Measurements from ENCODE around the gene ADGRL2. TPM values are rescaled to one million over a fixed set of nuclear protein-coding genes. Genes with fewer than 3 reads are reported as not detected.
A peak's percentile ranks its signal among the peaks of the same experiment; 100 is the strongest.

ADGRL2 gene
- total RNA-seq, 1 donor from 2014 or later, result 48.9 TPM

DNA sequence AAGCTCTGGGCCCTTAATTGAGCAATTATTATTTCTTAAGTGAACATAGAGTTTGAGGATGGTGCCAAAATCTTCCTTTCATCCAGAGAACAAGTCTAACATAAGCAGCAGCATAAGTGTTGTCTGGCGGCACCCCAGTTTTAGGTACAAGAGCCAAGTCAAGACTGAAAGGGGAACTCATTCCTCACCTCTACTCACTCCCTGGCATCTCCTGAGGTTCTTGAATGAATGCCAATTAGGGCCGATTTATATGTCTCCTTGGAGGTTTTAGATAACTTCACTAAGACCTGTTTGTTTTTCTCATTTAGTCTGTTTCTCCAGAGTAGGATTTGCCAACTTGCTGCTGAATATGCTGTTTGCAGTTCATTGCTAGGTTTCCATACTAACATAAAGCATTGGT, 42.6 kb upstream of the ADGRL2 start:
- intact Hi-C loops (cut with DNase I), result loop anchor here (10.0 kb wide), 1 partner anchor 453 kb away; no protein-coding TSS in a partner anchor

DNA sequence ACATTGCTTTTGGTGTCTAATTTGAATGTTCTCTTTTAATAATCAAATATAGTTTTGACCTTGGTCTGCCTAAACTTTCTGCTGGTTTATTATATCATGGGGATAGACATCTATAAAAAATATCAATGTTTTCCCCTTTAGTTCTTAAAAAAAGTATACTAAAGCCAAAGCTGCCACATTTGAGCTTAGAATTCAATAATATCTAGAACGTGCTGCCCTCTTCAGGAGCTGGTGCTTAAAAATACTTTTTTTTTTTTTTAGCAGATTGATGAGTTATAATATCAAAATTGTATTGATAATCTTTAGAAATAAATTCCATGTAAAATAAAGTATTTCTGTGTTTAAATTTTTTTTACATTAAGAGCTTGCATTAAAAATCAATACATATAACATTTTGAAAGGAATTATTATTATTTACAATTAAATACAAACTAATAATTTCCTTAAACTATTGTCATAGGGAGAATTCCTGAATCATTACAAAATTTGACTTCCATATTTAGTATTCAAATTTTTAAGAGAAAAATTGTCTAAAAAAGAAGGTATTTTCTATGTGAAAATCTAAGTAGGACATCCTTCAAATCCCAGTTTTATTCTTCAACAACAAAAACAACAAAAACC, 40.1 kb upstream of the ADGRL2 start:
- H3K4me3 ChIP-seq, result no peak overlapping the region
- TF ChIP-seq, protein P1, sequence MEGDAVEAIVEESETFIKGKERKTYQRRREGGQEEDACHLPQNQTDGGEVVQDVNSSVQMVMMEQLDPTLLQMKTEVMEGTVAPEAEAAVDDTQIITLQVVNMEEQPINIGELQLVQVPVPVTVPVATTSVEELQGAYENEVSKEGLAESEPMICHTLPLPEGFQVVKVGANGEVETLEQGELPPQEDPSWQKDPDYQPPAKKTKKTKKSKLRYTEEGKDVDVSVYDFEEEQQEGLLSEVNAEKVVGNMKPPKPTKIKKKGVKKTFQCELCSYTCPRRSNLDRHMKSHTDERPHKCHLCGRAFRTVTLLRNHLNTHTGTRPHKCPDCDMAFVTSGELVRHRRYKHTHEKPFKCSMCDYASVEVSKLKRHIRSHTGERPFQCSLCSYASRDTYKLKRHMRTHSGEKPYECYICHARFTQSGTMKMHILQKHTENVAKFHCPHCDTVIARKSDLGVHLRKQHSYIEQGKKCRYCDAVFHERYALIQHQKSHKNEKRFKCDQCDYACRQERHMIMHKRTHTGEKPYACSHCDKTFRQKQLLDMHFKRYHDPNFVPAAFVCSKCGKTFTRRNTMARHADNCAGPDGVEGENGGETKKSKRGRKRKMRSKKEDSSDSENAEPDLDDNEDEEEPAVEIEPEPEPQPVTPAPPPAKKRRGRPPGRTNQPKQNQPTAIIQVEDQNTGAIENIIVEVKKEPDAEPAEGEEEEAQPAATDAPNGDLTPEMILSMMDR (IDR thresholded peaks at IDR 0.05), result peak in 2 of 3 experiments; percentile 14 to 44
- no peaks in the 10 kb centered on the region for H3K27me3 ChIP-seq
- H3K27ac ChIP-seq, result no peak overlapping the region
- DNase-seq (ENCODE audit: low spot score in 2 of 2), result no peak
- no peaks in the 10 kb centered on the region for H3K9me3 ChIP-seq
- intact Hi-C loops (cut with DNase I), result no loop called here
- no peaks in the 10 kb centered on the region for H3K36me3 ChIP-seq
- H3K4me1 ChIP-seq, result peaks cover 0 to 3% of the 10 kb centered on the region in 2 donors

More for the DNA sequence above, 42.6 kb upstream of the ADGRL2 start:
- Histone ChIP-seq H3K36me3 (no peaks in the 10 kb centered on the region), H3K4me3 (no peak overlapping the region), H3K27ac (no peak overlapping the region), H3K4me1 (peaks cover 0 to 3% of the 10 kb centered on the region in 2 donors), H3K27me3 (no peaks in the 10 kb centered on the region), H3K9me3 (no peaks in the 10 kb centered on the region)
- no peak for DNase-seq (ENCODE audit: low spot score in 2 of 2)
- TF ChIP-seq, protein P1 (IDR thresholded peaks at IDR 0.05), result no peak

DNA sequence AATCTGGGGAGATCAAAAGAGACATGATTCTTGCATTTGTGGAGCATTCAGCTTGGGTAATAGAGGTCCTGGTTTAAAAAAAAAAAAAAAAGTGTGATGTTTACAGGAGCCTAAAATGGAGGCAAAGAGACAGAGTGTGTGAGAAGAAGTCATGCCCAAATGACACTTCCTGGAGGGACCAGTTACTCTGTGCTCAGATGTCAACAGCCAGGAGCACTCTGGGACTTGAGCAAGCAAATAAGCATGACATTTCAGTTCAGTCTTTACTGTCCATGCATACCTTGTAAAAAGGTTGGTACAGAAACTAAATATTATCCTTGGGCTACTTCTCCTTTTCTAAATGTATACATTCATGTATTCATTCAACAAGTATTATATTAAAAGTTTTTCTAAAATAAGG, 25.2 kb upstream of the ADGRL2 start:
- H3K27ac ChIP-seq, result no peak overlapping the region
- H3K9me3 ChIP-seq, result no peaks in the 10 kb centered on the region
- intact Hi-C loops (cut with DNase I), result no loop called here
- DNase-seq (ENCODE audit: low spot score in 2 of 2), result no peak
- H3K27me3 ChIP-seq, result no peaks in the 10 kb centered on the region
- H3K4me1 ChIP-seq, result no peaks in the 10 kb centered on the region
- TF ChIP-seq, protein P1 (IDR thresholded peaks at IDR 0.05), result no peak
- H3K36me3 ChIP-seq, result no peaks in the 10 kb centered on the region
- H3K4me3 ChIP-seq, result no peak overlapping the region

DNA sequence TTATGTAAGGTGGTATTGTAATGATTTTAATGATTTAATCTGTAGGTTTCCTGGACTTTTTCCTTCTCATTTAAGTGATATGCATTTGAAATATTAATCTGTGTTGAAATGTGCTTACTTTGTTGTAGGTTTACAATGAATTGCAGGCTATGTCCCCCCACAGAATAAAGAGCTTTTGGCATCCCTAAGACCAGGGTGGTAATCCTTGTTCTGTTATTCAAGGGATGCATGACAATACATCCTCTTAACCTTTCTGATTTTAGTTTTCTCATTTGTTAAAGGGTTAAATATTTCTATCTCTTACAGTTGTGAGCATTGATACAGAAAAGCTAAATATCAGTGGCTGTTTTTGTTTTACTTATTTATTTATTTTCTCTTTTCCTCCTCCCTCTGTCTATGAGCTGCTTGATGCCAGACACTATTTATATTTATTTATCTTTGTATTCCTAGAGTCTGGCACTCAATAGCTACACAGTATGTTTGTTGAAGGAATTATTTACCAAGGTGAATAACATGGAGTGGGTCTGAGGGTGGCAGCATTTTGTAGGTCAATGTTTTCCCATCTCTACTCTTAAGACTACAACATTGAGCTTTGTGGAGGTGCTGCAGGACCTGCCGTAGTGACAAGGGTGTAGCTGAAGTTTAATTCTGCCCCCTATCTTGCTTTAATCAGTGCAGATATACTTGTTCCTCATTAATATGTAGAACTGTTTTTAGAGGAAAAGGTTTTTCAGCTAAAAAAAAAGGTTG, 19.9 kb upstream of the ADGRL2 start:
- Histone ChIP-seq H3K4me1 (no peaks in the 10 kb centered on the region), H3K27ac (no peak overlapping the region), H3K9me3 (no peaks in the 10 kb centered on the region), H3K4me3 (no peak overlapping the region), H3K36me3 (no peaks in the 10 kb centered on the region), H3K27me3 (no peaks in the 10 kb centered on the region)
- intact Hi-C loops (cut with DNase I), result no loop called here
- no peak for DNase-seq (ENCODE audit: low spot score in 2 of 2)
- TF ChIP-seq, protein P1 (IDR thresholded peaks at IDR 0.05), result no peak

DNA sequence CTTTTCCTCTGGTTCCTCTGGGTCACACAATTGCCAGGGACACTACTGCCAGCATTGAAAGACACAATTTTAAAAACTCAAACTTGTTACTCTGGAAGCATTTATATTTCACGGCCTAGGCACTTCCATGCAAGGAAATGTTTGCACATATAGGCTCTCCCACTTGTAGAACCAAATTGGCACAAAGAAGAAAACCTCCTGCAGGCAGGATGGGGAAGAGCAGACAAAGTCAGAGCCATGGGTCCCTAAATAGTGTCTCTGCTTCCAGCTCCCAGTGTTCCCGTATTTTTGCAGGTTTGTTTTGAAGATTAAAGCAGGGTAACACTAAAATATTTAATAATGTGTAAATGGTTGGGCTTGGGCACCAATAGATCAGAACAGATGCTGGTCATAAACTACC, 19.0 kb upstream of the ADGRL2 start:
- Histone ChIP-seq H3K9me3 (no peaks in the 10 kb centered on the region), H3K36me3 (no peaks in the 10 kb centered on the region), H3K27ac (no peak overlapping the region), H3K27me3 (no peaks in the 10 kb centered on the region), H3K4me3 (no peak overlapping the region), H3K4me1 (no peaks in the 10 kb centered on the region)
- intact Hi-C loops (cut with DNase I), result no loop called here
- no peak for DNase-seq (ENCODE audit: low spot score in 2 of 2)
- TF ChIP-seq, protein P1 (IDR thresholded peaks at IDR 0.05), result no peak

All from ascending aorta (tissue), 2 donors.